ENCODE results near the gene APLF.
"Not testable (repeated sequence)": the region's sequence is repeated elsewhere in the genome, so short reads cannot be mapped to it uniquely, and the experiment has no call there.

The APLF gene

GRCh38 chr2:68438455-68439303 is 28.7 kb upstream of the APLF start:
- DNase-seq (ENCODE audit: low read depth in 1 of 2, low spot score in 1 of 2) = no peak

DNA sequence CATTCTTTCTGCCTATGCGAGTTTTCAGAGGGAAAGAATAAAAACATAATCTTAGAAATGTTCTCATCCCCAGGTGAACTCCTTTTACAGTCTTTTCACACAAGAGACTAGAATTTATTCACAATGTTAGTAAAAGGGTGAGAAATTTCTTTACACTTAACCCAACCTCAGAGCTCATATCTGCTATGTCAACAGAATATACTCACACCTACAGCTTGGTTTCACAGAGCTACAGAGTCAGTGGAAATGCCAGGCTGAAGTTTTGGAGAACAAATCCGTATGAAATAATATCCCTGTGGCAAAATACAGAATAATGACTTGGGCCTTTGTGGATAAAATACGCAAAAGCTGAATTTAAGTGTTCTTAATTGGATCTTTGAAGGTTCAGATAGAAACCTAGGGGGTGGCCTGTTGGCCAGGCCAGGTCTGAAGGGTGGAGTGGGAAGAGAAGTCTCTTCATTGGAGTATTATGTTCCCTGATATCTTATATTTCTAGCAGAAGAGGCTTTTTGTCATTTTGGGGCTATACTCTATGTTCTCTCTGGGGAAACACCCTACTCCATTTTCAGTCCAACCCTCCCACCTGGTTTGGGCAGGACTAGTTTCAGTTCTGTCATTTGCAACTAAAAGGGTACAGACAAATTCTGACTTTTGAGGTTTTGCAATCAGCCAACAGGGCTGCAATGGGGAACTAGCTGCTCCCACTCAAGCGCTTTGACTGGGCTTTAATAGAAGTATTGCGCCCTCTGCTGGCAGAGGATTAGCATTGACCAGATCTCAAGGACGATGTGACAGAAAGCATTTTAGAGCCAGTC is 26.0 kb upstream of the APLF start:
- DNase-seq (ENCODE audit: low read depth in 1 of 2, low spot score in 1 of 2) = peak; percentile 52 to 72

- DNase-seq (ENCODE audit: low read depth in 1 of 2, low spot score in 1 of 2) = no peak
Observed at GRCh38 chr2:68441994-68442322, 25.4 kb upstream of the APLF start.

GRCh38 chr2:68446425-68446824 is 21.0 kb upstream of the APLF start:
- not testable (repeated sequence) for DNase-seq (ENCODE audit: low read depth in 1 of 2, low spot score in 1 of 2)

DNA sequence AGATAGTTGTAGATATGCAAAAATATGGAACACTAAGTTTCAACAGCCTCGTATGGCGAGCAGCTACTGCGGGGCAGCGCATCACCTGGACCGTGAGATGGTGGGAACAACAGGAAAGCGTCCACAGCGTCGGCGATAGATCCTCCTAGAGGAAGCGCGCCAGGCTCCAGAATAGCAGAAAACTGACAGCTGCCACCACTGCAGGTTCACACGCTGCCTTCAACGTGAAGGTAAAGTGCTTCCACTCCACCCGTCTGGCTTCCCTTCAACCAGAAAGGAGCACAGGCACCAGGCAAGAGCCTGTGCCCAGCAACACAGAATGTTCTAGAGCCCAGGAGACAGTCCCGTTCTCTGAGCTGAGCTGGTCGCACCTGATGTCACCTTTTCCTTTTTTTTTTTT is 20.3 kb upstream of the APLF start:
- DNase-seq (ENCODE audit: low read depth in 1 of 2, low spot score in 1 of 2) = no peak

DNA sequence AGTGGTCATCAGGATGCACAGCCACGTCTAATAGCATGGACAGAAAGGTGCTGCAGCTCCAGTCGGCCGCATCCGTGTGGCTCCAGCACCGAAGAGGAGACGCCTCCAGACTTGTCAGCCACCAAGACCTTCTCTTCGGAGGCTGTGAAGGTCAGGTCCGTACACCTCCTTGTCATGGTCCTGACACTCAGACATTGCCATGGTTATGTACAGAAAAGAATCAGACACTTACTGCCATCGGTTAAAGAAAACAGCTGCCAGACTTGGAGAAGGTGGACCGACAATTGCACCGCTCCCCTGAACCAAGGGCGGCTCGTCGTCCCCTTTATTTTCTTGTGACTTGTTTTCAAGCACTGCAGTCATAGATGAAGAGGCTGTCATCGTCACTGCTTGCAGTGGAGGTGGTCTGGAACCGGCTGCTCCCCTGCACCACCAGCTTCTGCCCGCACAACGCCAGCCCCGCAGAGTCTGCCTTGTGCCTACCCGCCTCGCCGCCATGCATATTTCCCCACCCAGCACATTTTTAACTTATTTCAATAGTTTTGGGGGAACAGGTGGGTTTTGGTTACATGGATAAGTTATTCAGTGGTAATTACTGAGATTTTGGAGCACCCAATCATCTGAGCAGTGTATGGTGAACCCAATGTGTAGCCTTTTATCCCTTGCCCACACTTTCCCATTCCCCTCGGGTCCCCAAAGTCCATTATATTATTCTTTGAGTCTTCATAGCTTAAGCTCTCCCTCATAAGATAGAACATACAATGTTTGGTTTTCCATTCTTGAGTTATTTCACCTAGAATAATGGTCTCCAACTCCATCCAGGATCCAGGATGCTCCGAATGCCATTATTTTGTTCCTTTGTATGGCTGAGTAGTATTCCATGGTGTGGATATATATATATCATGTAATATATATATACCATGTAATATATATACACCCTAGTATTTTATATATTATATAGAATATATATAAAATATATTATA is 18.4 kb upstream of the APLF start:
- DNase-seq (ENCODE audit: low read depth in 1 of 2, low spot score in 1 of 2) = no peak

DNA sequence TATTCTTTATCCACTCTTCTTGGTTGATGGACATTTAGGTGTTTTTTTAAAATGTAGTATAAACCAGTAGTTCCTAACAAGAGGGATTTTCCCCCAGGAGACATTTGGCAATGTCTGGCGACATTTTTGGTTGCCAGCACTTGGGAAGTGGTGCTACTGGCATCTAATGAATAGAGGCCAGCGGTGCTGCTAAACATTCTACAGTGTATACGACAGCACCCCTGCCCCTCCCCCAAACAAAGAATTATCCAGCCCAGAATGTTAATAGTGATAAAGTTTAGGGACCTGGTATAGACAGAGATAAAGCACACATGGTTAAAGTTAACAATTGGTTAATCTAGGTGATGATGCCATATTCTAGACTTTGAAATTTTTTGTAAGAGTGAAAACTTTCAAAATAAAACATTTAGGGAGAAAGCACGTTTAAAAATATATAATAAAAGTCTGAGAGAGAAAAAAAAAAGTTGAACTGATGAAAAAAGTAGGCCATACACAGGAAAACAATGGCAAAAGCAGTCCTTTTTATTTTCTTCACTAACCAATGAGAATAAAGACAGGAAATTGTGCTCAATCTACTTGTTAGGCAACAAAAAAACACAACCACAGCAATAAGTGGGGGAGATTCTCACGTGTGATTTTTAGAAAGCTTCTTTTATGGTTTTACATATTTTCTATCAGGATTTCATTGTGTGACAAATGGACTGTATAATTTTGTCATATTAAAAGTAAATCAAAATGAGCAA is 15.1 kb upstream of the APLF start:
- no peak for DNase-seq (ENCODE audit: low read depth in 1 of 2, low spot score in 1 of 2)

DNA sequence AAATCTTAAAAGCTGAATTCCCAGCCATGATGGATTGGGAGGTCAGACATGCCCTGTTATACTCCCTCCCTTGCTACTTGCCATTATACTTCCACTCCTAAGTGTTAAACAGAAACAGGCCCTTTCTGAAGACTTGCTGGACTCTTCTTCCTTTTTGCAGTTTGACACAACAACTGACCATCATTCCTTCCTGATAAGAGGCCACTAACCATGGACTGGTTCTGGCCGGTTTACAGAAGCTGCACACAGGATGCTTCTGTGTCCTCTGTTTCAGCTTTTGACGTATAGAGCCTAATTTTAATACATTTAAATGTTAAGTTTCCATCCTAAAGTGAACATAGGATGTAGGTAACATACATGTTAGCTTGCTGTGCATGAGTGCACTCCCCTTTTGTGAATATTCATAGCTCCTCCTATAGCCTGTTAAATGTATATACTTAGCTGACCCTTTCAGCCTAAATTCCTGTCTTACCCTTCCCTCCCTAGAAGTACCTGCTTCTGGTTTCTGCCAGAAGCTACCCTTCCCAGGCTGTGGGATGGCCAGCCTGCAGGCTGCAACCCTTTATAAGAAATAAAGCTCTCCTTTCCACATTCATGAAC is 13.5 kb upstream of the APLF start:
- no peak for DNase-seq (ENCODE audit: low read depth in 1 of 2, low spot score in 1 of 2)

- DNase-seq (ENCODE audit: low read depth in 1 of 2, low spot score in 1 of 2) = no peak
Observed at GRCh38 chr2:68454719-68455118, 12.7 kb upstream of the APLF start.

DNA sequence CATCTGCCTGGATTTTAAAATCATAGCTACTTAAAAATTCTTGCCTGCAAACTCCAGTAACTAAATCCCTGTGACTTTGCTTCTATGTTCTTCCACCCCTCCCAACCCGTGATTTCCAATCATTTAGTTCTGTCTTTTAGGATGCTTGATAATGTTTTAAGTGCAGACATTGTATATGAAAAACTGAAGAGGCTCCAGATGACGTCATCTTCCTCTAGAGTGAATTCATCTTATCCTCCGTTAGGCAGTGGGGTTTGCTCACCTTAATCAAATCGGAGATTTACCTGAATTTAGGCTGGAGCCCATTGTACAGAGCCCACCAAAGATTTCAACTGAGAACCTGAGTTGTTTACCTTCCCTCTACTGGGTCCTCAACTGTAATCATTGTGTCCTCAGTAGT is 11.2 kb upstream of the APLF start:
- DNase-seq (ENCODE audit: low read depth in 1 of 2, low spot score in 1 of 2) = no peak

- DNase-seq (ENCODE audit: low read depth in 1 of 2, low spot score in 1 of 2) = no peak
Observed at GRCh38 chr2:68458981-68459380, 8.4 kb upstream of the APLF start.

GRCh38 chr2:68463287-68463877 is 4.0 kb upstream of the APLF start:
- no peak for DNase-seq (ENCODE audit: low read depth in 1 of 2, low spot score in 1 of 2)

- DNase-seq (ENCODE audit: low read depth in 1 of 2, low spot score in 1 of 2) = no peak
Observed at GRCh38 chr2:68464651-68465050, 2.7 kb upstream of the APLF start.

DNA sequence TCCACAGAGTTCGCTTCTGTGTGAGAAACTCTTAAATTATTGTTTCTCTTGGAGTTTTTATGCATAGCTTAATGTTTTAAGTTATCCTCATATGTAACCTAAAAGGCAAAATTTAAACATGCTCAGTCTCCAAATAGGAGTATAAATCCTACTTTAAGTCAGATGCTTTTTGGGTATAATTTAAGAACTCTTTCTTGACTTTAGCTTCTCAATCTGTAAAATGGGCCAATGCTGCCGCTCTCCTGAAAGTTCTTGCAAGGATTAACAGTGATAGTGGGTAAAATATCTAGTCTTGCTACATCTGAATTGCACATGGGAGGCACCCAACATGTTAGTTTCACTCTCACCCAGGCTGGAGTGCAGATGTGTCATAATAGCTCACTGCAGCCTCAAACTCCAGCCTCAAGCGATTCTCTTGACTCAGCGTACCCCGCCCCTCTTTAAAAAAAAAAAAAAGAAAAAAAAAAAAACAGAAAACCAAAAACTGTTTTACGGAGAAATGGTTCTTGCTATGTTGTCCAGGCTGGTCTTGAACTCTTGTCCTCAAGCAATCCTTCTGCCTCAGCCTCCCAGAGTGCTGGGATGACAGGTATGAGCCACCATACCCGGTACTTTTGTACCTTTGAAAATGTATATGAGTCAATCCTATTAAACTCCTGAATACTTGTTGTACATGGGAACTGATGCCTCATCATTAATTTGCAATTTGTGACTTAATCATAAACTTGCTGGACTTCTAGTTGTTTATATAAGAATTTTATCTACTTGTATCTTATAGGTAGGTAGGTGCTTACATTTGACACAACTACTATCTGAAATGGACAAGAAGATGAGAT is 2.1 kb upstream of the APLF start:
- peak in 1 of 2 donors; percentile 30 for DNase-seq (ENCODE audit: low read depth in 1 of 2, low spot score in 1 of 2)

DNA sequence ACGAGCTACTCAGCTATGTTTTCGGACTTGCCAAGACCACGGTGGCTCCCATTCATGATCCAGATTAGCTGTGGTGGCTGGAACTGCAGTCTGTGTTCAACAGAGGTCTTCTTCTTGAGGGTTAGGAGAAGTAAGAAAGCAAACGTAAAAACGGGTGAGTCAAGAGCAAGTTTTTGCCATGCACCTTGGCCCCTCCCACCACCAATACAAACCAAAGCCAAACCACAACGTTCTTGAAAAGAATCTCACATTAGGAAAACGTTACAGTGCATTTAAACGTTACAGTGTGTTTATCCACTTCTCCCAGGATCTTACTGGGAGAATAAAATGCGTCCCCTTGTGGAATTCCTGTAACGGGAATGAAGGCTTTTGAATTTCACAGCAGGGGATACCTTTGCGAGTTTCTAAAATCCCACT is 1.0 kb upstream of the APLF start:
- peak in 1 of 2 donors; percentile 39 for DNase-seq (ENCODE audit: low read depth in 1 of 2, low spot score in 1 of 2)

GRCh38 chr2:68466778-68467076 is 658 bp upstream of the APLF start:
- DNase-seq (ENCODE audit: low read depth in 1 of 2, low spot score in 1 of 2) = no peak

DNA sequence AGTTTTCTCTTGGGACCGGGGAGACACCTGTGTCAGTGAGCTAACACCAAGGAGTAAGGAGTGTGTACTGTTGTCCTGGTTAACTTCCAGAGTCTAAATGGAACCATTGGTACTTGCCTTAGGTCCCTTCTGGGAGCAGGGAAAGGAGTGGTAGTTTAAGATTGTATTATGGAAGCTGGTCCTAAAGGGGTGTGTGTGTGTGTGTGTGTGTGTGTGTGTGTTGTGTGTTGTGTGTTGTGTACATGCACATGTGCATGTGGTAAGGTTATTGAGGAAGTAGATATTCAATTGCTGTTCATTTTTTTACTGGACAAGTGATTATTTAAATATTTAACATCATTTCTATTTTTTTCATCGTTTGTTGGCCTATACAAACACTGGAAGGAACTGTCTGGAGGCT is 1.4 kb downstream of the APLF start:
- no peak for DNase-seq (ENCODE audit: low read depth in 1 of 2, low spot score in 1 of 2)

GRCh38 chr2:68469935-68470334 is 2.5 kb downstream of the APLF start:
- no peak for DNase-seq (ENCODE audit: low read depth in 1 of 2, low spot score in 1 of 2)

- DNase-seq (ENCODE audit: low read depth in 1 of 2, low spot score in 1 of 2) = no peak
Observed at GRCh38 chr2:68471385-68471784, 4.0 kb downstream of the APLF start.

Measured in activated T-helper 1 cell treated with anti-CD3 and anti-CD28 coated beads, Interleukin-2, amount 50 U/mL, for 16 hours (primary cell).